GM19438 (cell line): ENCODE measurements around the gene RIN3.

Experiments used
- ATAC-seq: cut with Tn5 transposase; IDR thresholded peaks from one replicate; pipeline ENCODE4 v1.9.1; 2021; ENCODE audit warnings: low read depth; ENCODE audit not compliant: unreplicated experiment

The RIN3 gene

GRCh38 chr14:92729634-92730358 is 216.2 kb downstream of the RIN3 start:
- ATAC-seq = peak; percentile 73

GRCh38 chr14:92731622-92732115 is 218.1 kb downstream of the RIN3 start:
- ATAC-seq = no peak

- ATAC-seq = no peak
These were observed 219.4 kb downstream of the RIN3 start for GRCh38 chr14:92733007-92733406.

GRCh38 chr14:92734618-92735017 is 221.0 kb downstream of the RIN3 start:
- ATAC-seq = no peak

GRCh38 chr14:92735344-92735743 is 221.8 kb downstream of the RIN3 start:
- no peak for ATAC-seq

- ATAC-seq = no peak
These were observed 223.6 kb downstream of the RIN3 start for GRCh38 chr14:92737206-92737605.

- ATAC-seq = no peak
These were observed 224.1 kb downstream of the RIN3 start for GRCh38 chr14:92737619-92738188.
